GM23338 (cell line): ENCODE measurements around the gene EPHX1. TPM values are rescaled to one million over a fixed set of nuclear protein-coding genes. Genes with fewer than 3 reads are reported as not detected.

ENCODE experiments used
- ATAC-seq: fragments of 200-7000 bp; cut with Tn5 transposase; 3 replicates; pipeline ENCODE4 v1.9.1; 2020
- DNase-seq: peaks from one replicate; pipeline ENCODE4 v3.0.0-alpha.2; 2015; ENCODE audit warnings: low spot score
- H2AFZ ChIP-seq: fragments of 200-600 bp; sonication (generic); 2 replicates; pipeline ENCODE4 v1.8.0; 2016; ENCODE audit warnings: antibody characterized with exemption, mild to moderate bottlenecking, moderate library complexity
- H3F3A ChIP-seq: fragments of 200-600 bp; sonication (generic); replicated peaks from 2 replicates; pipeline ENCODE4 v1.8.0; 2017; ENCODE audit warnings: antibody characterized with exemption, mixed run types, low read depth
- H3K27ac ChIP-seq: fragments of 200-600 bp; sonication (generic); 2 replicates; pipeline ENCODE4 v1.6.1; 2016; ENCODE audit warnings: low read depth
- H3K27me3 ChIP-seq: fragments of 200-600 bp; sonication (generic); 2 replicates; pipeline ENCODE4 v1.8.0; 2016; ENCODE audit warnings: mild to moderate bottlenecking, mixed run types, moderate library complexity; ENCODE audit not compliant: insufficient read depth
- H3K36me3 ChIP-seq: fragments of 200-600 bp; sonication (generic); 2 replicates; pipeline ENCODE4 v1.8.0; 2016; ENCODE audit warnings: mild to moderate bottlenecking; ENCODE audit not compliant: insufficient read depth
- H3K4me1 ChIP-seq: fragments of 200-600 bp; sonication (generic); 2 replicates; pipeline ENCODE4 v1.8.0; 2016; ENCODE audit warnings: mild to moderate bottlenecking, moderate library complexity; ENCODE audit not compliant: insufficient read depth
- H3K4me2 ChIP-seq: fragments of 200-600 bp; sonication (generic); 2 replicates; pipeline ENCODE4 v1.7.1; 2017; ENCODE audit warnings: mixed run types
- H3K4me3 ChIP-seq: fragments of 200-600 bp; sonication (generic); 2 replicates; pipeline ENCODE4 v1.6.1; 2016; ENCODE audit warnings: mixed run types
- H3K79me2 ChIP-seq: fragments of 200-600 bp; sonication (generic); replicated peaks from 2 replicates; pipeline ENCODE4 v1.8.0; 2017; ENCODE audit warnings: mild to moderate bottlenecking; ENCODE audit not compliant: insufficient read depth
- H3K9me2 ChIP-seq: fragments of 200-600 bp; sonication (generic); 2 replicates; pipeline ENCODE4 v1.8.0; 2017; ENCODE audit not compliant: insufficient read depth
- H4K20me1 ChIP-seq: fragments of 200-600 bp; sonication (generic); replicated peaks from 2 replicates; pipeline ENCODE4 v1.8.0; 2017; ENCODE audit warnings: mild to moderate bottlenecking; ENCODE audit not compliant: insufficient read depth
- H3K27ac Mint-ChIP-seq: 2 replicates; pipeline ENCODE4 v1.8.0; 2020; ENCODE audit warnings: inconsistent platforms, mild to moderate bottlenecking, moderate library complexity, mixed read lengths
- H3K27me3 Mint-ChIP-seq: 3 replicates; pipeline ENCODE4 v1.8.0; 2022; ENCODE audit warnings: low read depth, mild to moderate bottlenecking, moderate library complexity, mixed read lengths, inconsistent platforms; ENCODE audit not compliant: insufficient read depth, poor library complexity
- H3K36me3 Mint-ChIP-seq: 3 replicates; pipeline ENCODE4 v1.8.0; 2021; ENCODE audit warnings: low read depth, mild to moderate bottlenecking, inconsistent platforms, moderate library complexity, mixed read lengths
- H3K4me1 Mint-ChIP-seq: 3 replicates; pipeline ENCODE4 v1.8.0; 2020; ENCODE audit warnings: mild to moderate bottlenecking, inconsistent platforms, mixed read lengths
- H3K4me3 Mint-ChIP-seq: 3 replicates; pipeline ENCODE4 v1.8.0; 2021; ENCODE audit warnings: moderate library complexity, mild to moderate bottlenecking, inconsistent platforms, mixed read lengths
- H3K9me3 Mint-ChIP-seq: 3 replicates; pipeline ENCODE4 v1.8.0; 2020; ENCODE audit warnings: moderate library complexity, mild to moderate bottlenecking, inconsistent platforms, mixed read lengths
- CREB1 ChIP-seq: fragments of 250-450 bp; sonication (Bioruptor Pico); IDR thresholded peaks from 2 replicates; pipeline ENCODE4 v1.5.0; 2020; ENCODE audit warnings: low read depth, mild to moderate bottlenecking, moderate library complexity
- EZH2phosphoT487 ChIP-seq: fragments of 200-600 bp; sonication (generic); IDR thresholded peaks from one replicate; pipeline ENCODE4 v1.8.1; 2018; ENCODE audit warnings: antibody characterized with exemption; ENCODE audit not compliant: unreplicated experiment
- JUNB ChIP-seq: IDR thresholded peaks from one replicate; pipeline ENCODE4 v1.6.1; 2016; ENCODE audit warnings: antibody characterized with exemption; ENCODE audit not compliant: unreplicated experiment
- NANOG ChIP-seq: IDR thresholded peaks from 2 replicates; pipeline ENCODE4 v1.6.1; 2016; ENCODE audit warnings: antibody characterized with exemption, borderline replicate concordance
- REST ChIP-seq: IDR thresholded peaks from one replicate; pipeline ENCODE4 v1.6.1; 2018; ENCODE audit warnings: antibody characterized with exemption; ENCODE audit not compliant: unreplicated experiment
- STAT1 ChIP-seq: IDR thresholded peaks from one replicate; pipeline ENCODE4 v1.6.1; 2016; ENCODE audit warnings: antibody characterized with exemption; ENCODE audit not compliant: unreplicated experiment
- ZNF114 ChIP-seq: fragments of 250-450 bp; sonication (Bioruptor Pico); IDR thresholded peaks from 2 replicates; pipeline ENCODE4 v1.5.0; 2020; ENCODE audit warnings: mild to moderate bottlenecking, moderate library complexity
- ZNF331 ChIP-seq: fragments of 250-450 bp; sonication (Bioruptor Pico); IDR thresholded peaks from 2 replicates; pipeline ENCODE4 v1.5.0; 2020; ENCODE audit warnings: low read depth, mild to moderate bottlenecking, moderate library complexity
- ZNF462 ChIP-seq: fragments of 250-450 bp; sonication (Bioruptor Pico); IDR thresholded peaks from 2 replicates; pipeline ENCODE4 v1.5.0; 2020; ENCODE audit warnings: mild to moderate bottlenecking, moderate library complexity
- polyA plus RNA-seq: library from polyadenylated mRNA; unstranded; fragments of >200 nt; fragmentation: Nextera tagmentation; extraction: Ambion mirVana; gene quantifications from 2 replicates; pipeline ENCODE4 v1.2.1, GENCODE V29; 2016
- total RNA-seq: library from RNA; depleted of rRNA; stranded (reverse); fragments of >200 nt; shearing (Covaris generic); gene quantifications from 2 replicates; pipeline ENCODE4 v1.2.3, GENCODE V29; 2014

The EPHX1 gene
- total and polyA plus RNA-seq, 2 experiments from 2014 or later: 15.3 to 46.5 TPM

GRCh38 chr1:225825078-225825477 lies 15.2 kb downstream of the EPHX1 start (continued):
- TF ChIP-seq NANOG: no peak

GRCh38 chr1:225825607-225826007 lies 15.7 kb downstream of the EPHX1 start:
- Histone ChIP-seq H3K27ac (no peak overlapping the region), H3K36me3 (no peaks in the 10 kb centered on the region), H3K27me3 (no peaks in the 10 kb centered on the region), H2AFZ (no peak overlapping the region), H3K4me1 (peaks cover 19% of the 10 kb centered on the region), H3F3A (0 out of 2 replicates have a peak, but pooled peaks cover 3% of the 10 kb centered on the region), H4K20me1 (peaks cover 8% of the 10 kb centered on the region), H3K79me2 (peaks cover 33% of the 10 kb centered on the region), H3K9me2 (no peaks in the 10 kb centered on the region), H3K4me2 (no peak overlapping the region), H3K4me3 (no peak overlapping the region)
- ATAC-seq (peak; percentile 10; the same call in 2 of the 3 replicates), DNase-seq (no peak)
- TF ChIP-seq ZNF114 (CRISPR knock-in tag) (no peak), STAT1 (no peak), ZNF331 (CRISPR knock-in tag) (no peak), ZNF462 (CRISPR knock-in tag) (no peak), REST (no peak), NANOG (no peak), CREB1 (CRISPR knock-in tag) (no peak), JUNB (no peak), EZH2phosphoT487 (no peak)
- Mint-ChIP-seq H3K27ac (no peak overlapping the region), H3K36me3 (peaks cover 5% of the 10 kb centered on the region; the same call in 2 of the 3 replicates), H3K4me1 (peaks cover 40% of the 10 kb centered on the region), H3K9me3 (no peaks in the 10 kb centered on the region), H3K4me3 (no peak overlapping the region), H3K27me3 (peaks cover 5% of the 10 kb centered on the region)
